IMR-90 (cell line): ENCODE measurements around the gene GPR149. TPM values are rescaled to one million over a fixed set of nuclear protein-coding genes. Genes with fewer than 3 reads are reported as not detected.

ENCODE experiments used
- ATAC-seq: fragments of 200-7000 bp; cut with Tn5 transposase; 2 replicates; pipeline ENCODE4 v1.9.1; 2020; ENCODE audit warnings: low read depth, mild to moderate bottlenecking, moderate library complexity
- BruUV-seq: library from RNA; stranded (reverse); fragments of 400-500 nt; replicated peaks from 2 replicates; lab custom pipeline; 2021; lab: Mats Ljungman, UMichigan
- CTCF ChIA-PET: fragments of 300-600 bp; formaldehyde crosslinking; extraction: SDS; loops from one replicate; lab custom pipeline; 2021; ENCODE audit warnings: antibody characterized with exemption; lab: Yijun Ruan, JAX
- POLR2A ChIA-PET: fragments of 300-600 bp; sonication (Branson Sonifier 250); formaldehyde crosslinking; loops from one replicate; lab custom pipeline; 2022; ENCODE audit warnings: antibody characterized with exemption; ENCODE audit not compliant: unreplicated experiment; lab: Charles Lee
- DNase-seq: peaks from one replicate; pipeline ENCODE4 v3.0.0; 2013
- H2AFZ ChIP-seq: replicated peaks from 2 replicates; pipeline ENCODE3; 2013; ENCODE audit warnings: low read length, mild to moderate bottlenecking; ENCODE audit not compliant: poor library complexity
- H2AK5ac ChIP-seq: 2 replicates; pipeline ENCODE4 v1.6.1; 2013; ENCODE audit warnings: low read depth, low read length, inconsistent platforms
- H2AK9ac ChIP-seq: replicated peaks from 2 replicates; pipeline ENCODE3; 2013; ENCODE audit warnings: mild to moderate bottlenecking, low read depth, low read length, moderate library complexity; ENCODE audit not compliant: poor library complexity
- H2BK120ac ChIP-seq: 2 replicates; pipeline ENCODE4 v1.6.1; 2013; ENCODE audit warnings: low read depth, low read length, inconsistent platforms
- H2BK15ac ChIP-seq: 3 replicates; pipeline ENCODE4 v1.6.1; 2013; ENCODE audit warnings: low read depth, low read length, inconsistent platforms
- H2BK20ac ChIP-seq: 2 replicates; pipeline ENCODE4 v1.6.1; 2013; ENCODE audit warnings: low read depth, mild to moderate bottlenecking, inconsistent platforms, low read length, moderate library complexity
- H2BK5ac ChIP-seq: 2 replicates; pipeline ENCODE4 v1.6.1; 2013; ENCODE audit warnings: mild to moderate bottlenecking, low read depth, low read length, inconsistent platforms; ENCODE audit not compliant: poor library complexity, severe bottlenecking
- H3K14ac ChIP-seq: replicated peaks from 2 replicates; pipeline ENCODE4 v1.6.1; 2013; ENCODE audit warnings: low read depth, low read length, inconsistent platforms
- H3K18ac ChIP-seq: 2 replicates; pipeline ENCODE4 v1.6.1; 2013; ENCODE audit warnings: low read depth, low read length, control low read depth
- H3K23ac ChIP-seq: 2 replicates; pipeline ENCODE4 v1.6.1; 2013; ENCODE audit warnings: low read depth, low read length, inconsistent platforms
- H3K27ac ChIP-seq: 2 replicates; pipeline ENCODE4 v1.5.1; 2013; ENCODE audit warnings: mild to moderate bottlenecking, control low read depth, low read length; ENCODE audit not compliant: insufficient read depth
- H3K27me3 ChIP-seq: 2 replicates; pipeline ENCODE4 v1.6.1; 2013; ENCODE audit warnings: low read length; ENCODE audit not compliant: control insufficient read depth, insufficient read depth
- H3K36me3 ChIP-seq: 2 replicates; pipeline ENCODE4 v1.6.1; 2013; ENCODE audit warnings: low read length, mixed read lengths; ENCODE audit not compliant: control insufficient read depth, insufficient read depth
- H3K4ac ChIP-seq: 2 replicates; pipeline ENCODE4 v1.6.1; 2013; ENCODE audit warnings: low read depth, low read length, inconsistent platforms
- H3K4me1 ChIP-seq: 2 replicates; pipeline ENCODE4 v1.6.1; 2013; ENCODE audit warnings: low read length, mixed read lengths; ENCODE audit not compliant: control insufficient read depth, insufficient read depth
- H3K4me2 ChIP-seq: 2 replicates; pipeline ENCODE4 v1.6.1; 2013; ENCODE audit warnings: low read depth, mild to moderate bottlenecking, control low read depth, low read length, moderate library complexity
- H3K4me3 ChIP-seq: 2 replicates; pipeline ENCODE4 v1.5.1; 2013; ENCODE audit warnings: low read depth, mild to moderate bottlenecking, control low read depth, low read length, moderate library complexity; ENCODE audit not compliant: insufficient read depth
- H3K56ac ChIP-seq: 2 replicates; pipeline ENCODE4 v1.6.1; 2013; ENCODE audit warnings: low read length, inconsistent platforms; ENCODE audit not compliant: insufficient read depth; ENCODE audit errors: extremely low read depth
- H3K79me1 ChIP-seq, 2 experiments: 2 replicates each; pipeline ENCODE4 v1.6.1; 2013; ENCODE audit warnings: low read length in 2 of 2, inconsistent platforms in 1 of 2, low read depth in 1 of 2
- H3K9ac ChIP-seq: 2 replicates; pipeline ENCODE4 v1.6.1; 2013; ENCODE audit warnings: low read depth, low read length, control low read depth
- H3K9me1 ChIP-seq: 2 replicates; pipeline ENCODE4 v1.6.1; 2013; ENCODE audit warnings: low read length, inconsistent platforms; ENCODE audit not compliant: insufficient read depth
- H3K9me3 ChIP-seq: 2 replicates; pipeline ENCODE4 v1.6.1; 2013; ENCODE audit warnings: low read length; ENCODE audit not compliant: control insufficient read depth, insufficient read depth
- H4K20me1 ChIP-seq: 2 replicates; pipeline ENCODE4 v1.6.1; 2013; ENCODE audit warnings: low read length, inconsistent platforms; ENCODE audit not compliant: insufficient read depth
- H4K5ac ChIP-seq: 2 replicates; pipeline ENCODE4 v1.6.1; 2013; ENCODE audit warnings: mild to moderate bottlenecking, low read depth, low read length, control low read depth
- H4K8ac ChIP-seq, 2 experiments: 2 replicates each; pipeline ENCODE4 v1.6.1; 2013; ENCODE audit warnings: low read depth in 2 of 2, low read length in 2 of 2, control low read depth in 1 of 2, inconsistent platforms in 1 of 2
- H4K91ac ChIP-seq: 2 replicates; pipeline ENCODE4 v1.6.1; 2013; ENCODE audit warnings: low read depth, low read length, inconsistent platforms; ENCODE audit not compliant: insufficient read depth
- BHLHE40 ChIP-seq: fragments of 150-350 bp; IDR thresholded peaks from 2 replicates; pipeline ENCODE4 v1.6.1; 2016; ENCODE audit warnings: mild to moderate bottlenecking, low read depth, low read length
- CEBPB ChIP-seq: IDR thresholded peaks from 2 replicates; pipeline ENCODE4 v1.6.1; 2012; ENCODE audit warnings: low read depth, low read length, improper control_type of control experiment
- CHD1 ChIP-seq: IDR thresholded peaks from 2 replicates; pipeline ENCODE4 v1.6.1; 2012; ENCODE audit warnings: low read depth, low read length, improper control_type of control experiment
- CTCF ChIP-seq: conservative IDR thresholded peaks from 2 replicates; pipeline ENCODE4 v1.5.1; 2012; ENCODE audit warnings: mild to moderate bottlenecking, low read depth, low read length, improper control_type of control experiment
- ELK1 ChIP-seq: fragments of 150-350 bp; IDR thresholded peaks from 2 replicates; pipeline ENCODE4 v1.6.1; 2016; ENCODE audit warnings: low read depth, mild to moderate bottlenecking, low read length, moderate library complexity, borderline replicate concordance
- FOS ChIP-seq: fragments of 150-350 bp; IDR thresholded peaks from 2 replicates; pipeline ENCODE4 v1.6.1; 2016; ENCODE audit warnings: low read depth, low read length
- MAFK ChIP-seq: IDR thresholded peaks from 2 replicates; pipeline ENCODE4 v1.6.1; 2012; ENCODE audit warnings: low read depth, low read length, improper control_type of control experiment
- MAZ ChIP-seq: IDR thresholded peaks from 2 replicates; pipeline ENCODE4 v1.6.1; 2012; ENCODE audit warnings: low read depth, mild to moderate bottlenecking, low read length, improper control_type of control experiment, moderate library complexity, borderline replicate concordance
- MXI1 ChIP-seq: IDR thresholded peaks from 2 replicates; pipeline ENCODE4 v1.6.1; 2012; ENCODE audit warnings: low read depth, mild to moderate bottlenecking, low read length, moderate library complexity, borderline replicate concordance
- NFE2L2 ChIP-seq: fragments of 150-350 bp; IDR thresholded peaks from 2 replicates; pipeline ENCODE4 v1.6.1; 2016; ENCODE audit warnings: low read depth, mild to moderate bottlenecking, low read length
- POLR2A ChIP-seq: IDR thresholded peaks from 2 replicates; pipeline ENCODE4 v1.6.1; 2012; ENCODE audit warnings: mild to moderate bottlenecking, low read depth, low read length
- RAD21 ChIP-seq: IDR thresholded peaks from 2 replicates; pipeline ENCODE4 v1.6.1; 2012; ENCODE audit warnings: low read length, improper control_type of control experiment
- RCOR1 ChIP-seq: IDR thresholded peaks from 2 replicates; pipeline ENCODE4 v1.6.1; 2012; ENCODE audit warnings: mild to moderate bottlenecking, low read length, improper control_type of control experiment; ENCODE audit not compliant: insufficient replicate concordance
- RFX5 ChIP-seq: IDR thresholded peaks from 2 replicates; pipeline ENCODE4 v1.8.0; 2012; ENCODE audit warnings: low read depth, mild to moderate bottlenecking, low read length, moderate library complexity
- SMC3 ChIP-seq: fragments of 150-350 bp; IDR thresholded peaks from 2 replicates; pipeline ENCODE4 v1.6.1; 2016; ENCODE audit warnings: low read depth, mild to moderate bottlenecking, antibody characterized with exemption, low read length, moderate library complexity
- USF2 ChIP-seq: fragments of 150-350 bp; IDR thresholded peaks from 2 replicates; pipeline ENCODE4 v1.6.1; 2017; ENCODE audit warnings: mild to moderate bottlenecking, antibody characterized with exemption, low read length, low read depth
- WGBS, 2 experiments: methylation state at CpG; one replicate each; pipeline versions ENCODE4 v1.1.5 to v1.1.7; 2013; ENCODE audit warnings: missing lambda C conversion rate in 2 of 2; ENCODE audit not compliant: insufficient read length in 1 of 2; ENCODE audit errors: extremely low coverage in 2 of 2; 5-methylcytosine and 5-hydroxymethylcytosine counted together
- dilution Hi-C: fragments of 300-500 bp; cut with HindIII; formaldehyde crosslinking; loops from one replicate; pipeline ENCODE4 v1.14.3; 2018; ENCODE audit warnings: low sequenced_read_pairs; ENCODE audit not compliant: unreplicated experiment
- in situ Hi-C: fragments of 300-500 bp; cut with MboI; formaldehyde crosslinking; loops from 3 replicates; pipeline ENCODE4 v1.14.3; 2019; ENCODE audit warnings: low sequenced_read_pairs, inconsistent platforms, mixed read lengths
- intact Hi-C: fragments of 100-400 bp; cut with micrococcal nuclease; formaldehyde crosslinking; loops from 2 replicates; pipeline ENCODE4 v1.10.0; 2022
- polyA plus RNA-seq, 3 experiments: library from polyadenylated mRNA; depleted of rRNA; stranded (reverse); fragments of >200 nt; gene quantifications; 2 replicates each; pipeline ENCODE4 v1.2.3, GENCODE V29; 2012; ENCODE audit warnings: low replicate concordance in 1 of 3
- total RNA-seq: library from RNA; depleted of rRNA; stranded (reverse); fragments of >200 nt; gene quantifications from 2 replicates; pipeline ENCODE4 v1.2.3, GENCODE V29; 2012

GPR149 gene
- total and polyA plus RNA-seq, 2 of the 4 experiments (the other 2 are of a cell fraction), result not detected

- Histone ChIP-seq H3K36me3 (no peaks in the 10 kb centered on the region), H2BK15ac (no peak overlapping the region), H3K27me3 (peaks cover 2% of the 10 kb centered on the region; the same call in 1 of the 2 replicates), H3K4me3 (no peak overlapping the region), H2BK5ac (no peak overlapping the region), H3K56ac (no peak overlapping the region), H2BK120ac (no peak overlapping the region), H3K9me1 (no peaks in the 10 kb centered on the region), H2AK5ac (no peak overlapping the region), H3K4me2 (no peak overlapping the region), H3K18ac (no peak overlapping the region), H3K79me1 (no peaks in the 10 kb centered on the region), H3K27ac (no peak overlapping the region), H2AFZ (no peak overlapping the region), H2BK20ac (no peak overlapping the region), H4K8ac (no peak overlapping the region), H4K91ac (no peak overlapping the region), H3K14ac (no peak overlapping the region), H3K4ac (no peak overlapping the region), H2AK9ac (no peak overlapping the region), H3K23ac (no peak overlapping the region), H4K20me1 (no peaks in the 10 kb centered on the region), H3K9me3 (no peaks in the 10 kb centered on the region), H3K9ac (no peak overlapping the region), H4K5ac (no peak overlapping the region), H3K4me1 (no peaks in the 10 kb centered on the region)
- BruUV-seq, result no TSS peak
- DNase-seq, result no peak
- TF ChIP-seq BHLHE40 (no peak), NFE2L2 (no peak), MAFK (no peak), RCOR1 (no peak), ELK1 (no peak), POLR2A (no peak), RFX5 (no peak), SMC3 (no peak), FOS (no peak), CTCF (no peak), CEBPB (no peak), MXI1 (no peak), CHD1 (no peak), USF2 (no peak), RAD21 (no peak), MAZ (no peak)
- WGBS, 2 experiments, result no CpG with 5 or more reads among the region's 4 CpGs
- dilution Hi-C loops, result no loop called here
- ChIA-PET CTCF (no interaction called here), POLR2A (no interaction called here)
- intact Hi-C loops, result loop anchor here (10.0 kb wide), 2 partner anchors 416 to 1516 kb away; partner anchors contain the start of gene SLC33A1
- ATAC-seq, result no peak
- in situ Hi-C loops, result no loop called here
Observed at GRCh38 chr3:154338570-154338969, 91.4 kb downstream of the GPR149 start.
